Nephron progenitor cell (in vitro differentiated cells): Measurements from ENCODE around the gene PCDHB15.
A peak's percentile ranks its signal among the peaks of the same experiment; 100 is the strongest.
"Not testable (repeated sequence)": the region's sequence is repeated elsewhere in the genome, so short reads cannot be mapped to it uniquely, and the experiment has no call there.

ENCODE experiments used
- DNase-seq: peaks from one replicate; pipeline ENCODE4 v3.0.0; 2021
- H3K27ac Mint-ChIP-seq: 2 replicates; pipeline ENCODE4 v1.8.0; 2021; ENCODE audit warnings: mild to moderate bottlenecking, moderate library complexity, mixed read lengths
- H3K27me3 Mint-ChIP-seq: 2 replicates; pipeline ENCODE4 v1.8.0; 2021; ENCODE audit warnings: mild to moderate bottlenecking, low read depth, mixed read lengths; ENCODE audit not compliant: poor library complexity
- H3K36me3 Mint-ChIP-seq: 2 replicates; pipeline ENCODE4 v1.8.0; 2021; ENCODE audit warnings: low read depth, mixed read lengths
- H3K4me1 Mint-ChIP-seq: 2 replicates; pipeline ENCODE4 v1.8.0; 2021; ENCODE audit warnings: mixed read lengths
- H3K4me3 Mint-ChIP-seq: 2 replicates; pipeline ENCODE4 v1.8.0; 2021; ENCODE audit warnings: mild to moderate bottlenecking, moderate library complexity, mixed read lengths
- H3K9me3 Mint-ChIP-seq: 2 replicates; pipeline ENCODE4 v1.8.0; 2021; ENCODE audit warnings: mild to moderate bottlenecking, moderate library complexity, mixed read lengths
- TF ChIP-seq, protein P1 (sequence below): fragments of 200-600 bp; sonication (generic); IDR thresholded peaks from 2 replicates; pipeline ENCODE4 v1.5.0; 2021; ENCODE audit warnings: antibody characterized with exemption

PCDHB15 gene

DNA sequence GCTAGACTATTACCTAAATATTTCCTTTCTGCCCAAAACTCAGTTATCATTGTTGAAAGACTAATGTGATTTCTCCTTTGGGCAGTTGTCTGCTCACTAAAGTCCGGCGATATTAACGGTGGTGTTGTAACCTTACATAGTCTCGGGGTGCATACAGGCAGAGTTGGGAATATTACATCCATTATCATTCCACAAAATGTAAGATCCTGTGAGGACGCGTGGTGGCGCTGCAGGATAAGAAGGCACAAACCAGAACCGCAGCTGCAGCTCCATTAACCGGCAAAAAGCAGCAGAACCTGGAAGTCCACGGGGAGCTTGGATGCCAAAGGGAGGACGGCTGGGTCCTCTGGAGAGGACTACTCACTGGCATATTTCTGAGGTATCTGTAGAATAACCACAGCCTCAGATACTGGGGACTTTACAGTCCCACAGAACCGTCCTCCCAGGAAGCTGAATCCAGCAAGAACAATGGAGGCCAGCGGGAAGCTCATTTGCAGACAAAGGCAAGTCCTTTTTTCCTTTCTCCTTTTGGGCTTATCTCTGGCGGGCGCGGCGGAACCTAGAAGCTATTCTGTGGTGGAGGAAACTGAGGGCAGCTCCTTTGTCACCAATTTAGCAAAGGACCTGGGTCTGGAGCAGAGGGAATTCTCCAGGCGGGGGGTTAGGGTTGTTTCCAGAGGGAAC is 31.4 kb upstream of the PCDHB15 start, which contains the start of gene PCDHB13:
PCDHB13 (plus strand) TSS at position 264 of the 684 bp plus-strand sequence; CDS start at position 469, 205 bp downstream.
- H3K9me3 Mint-ChIP-seq, result peaks cover 87% of the 10 kb centered on the region
- not testable (repeated sequence) for H3K27me3 Mint-ChIP-seq
- peaks cover 73% of the 10 kb centered on the region for H3K36me3 Mint-ChIP-seq

DNA sequence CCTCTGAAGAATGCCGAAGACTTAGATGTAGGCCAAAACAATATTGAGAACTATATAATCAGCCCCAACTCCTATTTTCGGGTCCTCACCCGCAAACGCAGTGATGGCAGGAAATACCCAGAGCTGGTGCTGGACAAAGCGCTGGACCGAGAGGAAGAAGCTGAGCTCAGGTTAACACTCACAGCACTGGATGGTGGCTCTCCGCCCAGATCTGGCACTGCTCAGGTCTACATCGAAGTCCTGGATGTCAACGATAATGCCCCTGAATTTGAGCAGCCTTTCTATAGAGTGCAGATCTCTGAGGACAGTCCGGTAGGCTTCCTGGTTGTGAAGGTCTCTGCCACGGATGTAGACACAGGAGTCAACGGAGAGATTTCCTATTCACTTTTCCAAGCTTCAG is 30.6 kb upstream of the PCDHB15 start:
- not testable (repeated sequence) for DNase-seq, H3K27ac Mint-ChIP-seq, H3K4me1 Mint-ChIP-seq, H3K27me3 Mint-ChIP-seq, H3K4me3 Mint-ChIP-seq
- peaks cover 84% of the 10 kb centered on the region for H3K9me3 Mint-ChIP-seq
- peaks cover 72% of the 10 kb centered on the region for H3K36me3 Mint-ChIP-seq

More for the DNA sequence above, 31.4 kb upstream of the PCDHB15 start, which contains the start of gene PCDHB13:
- TF ChIP-seq, protein P1, sequence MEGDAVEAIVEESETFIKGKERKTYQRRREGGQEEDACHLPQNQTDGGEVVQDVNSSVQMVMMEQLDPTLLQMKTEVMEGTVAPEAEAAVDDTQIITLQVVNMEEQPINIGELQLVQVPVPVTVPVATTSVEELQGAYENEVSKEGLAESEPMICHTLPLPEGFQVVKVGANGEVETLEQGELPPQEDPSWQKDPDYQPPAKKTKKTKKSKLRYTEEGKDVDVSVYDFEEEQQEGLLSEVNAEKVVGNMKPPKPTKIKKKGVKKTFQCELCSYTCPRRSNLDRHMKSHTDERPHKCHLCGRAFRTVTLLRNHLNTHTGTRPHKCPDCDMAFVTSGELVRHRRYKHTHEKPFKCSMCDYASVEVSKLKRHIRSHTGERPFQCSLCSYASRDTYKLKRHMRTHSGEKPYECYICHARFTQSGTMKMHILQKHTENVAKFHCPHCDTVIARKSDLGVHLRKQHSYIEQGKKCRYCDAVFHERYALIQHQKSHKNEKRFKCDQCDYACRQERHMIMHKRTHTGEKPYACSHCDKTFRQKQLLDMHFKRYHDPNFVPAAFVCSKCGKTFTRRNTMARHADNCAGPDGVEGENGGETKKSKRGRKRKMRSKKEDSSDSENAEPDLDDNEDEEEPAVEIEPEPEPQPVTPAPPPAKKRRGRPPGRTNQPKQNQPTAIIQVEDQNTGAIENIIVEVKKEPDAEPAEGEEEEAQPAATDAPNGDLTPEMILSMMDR, result peak; percentile 9
- H3K4me3 Mint-ChIP-seq, result peak within 1 kb of the TSS; percentile 52
- peak; percentile 36 for DNase-seq
- H3K4me1 Mint-ChIP-seq, H3K27ac Mint-ChIP-seq: not testable (repeated sequence)

DNA sequence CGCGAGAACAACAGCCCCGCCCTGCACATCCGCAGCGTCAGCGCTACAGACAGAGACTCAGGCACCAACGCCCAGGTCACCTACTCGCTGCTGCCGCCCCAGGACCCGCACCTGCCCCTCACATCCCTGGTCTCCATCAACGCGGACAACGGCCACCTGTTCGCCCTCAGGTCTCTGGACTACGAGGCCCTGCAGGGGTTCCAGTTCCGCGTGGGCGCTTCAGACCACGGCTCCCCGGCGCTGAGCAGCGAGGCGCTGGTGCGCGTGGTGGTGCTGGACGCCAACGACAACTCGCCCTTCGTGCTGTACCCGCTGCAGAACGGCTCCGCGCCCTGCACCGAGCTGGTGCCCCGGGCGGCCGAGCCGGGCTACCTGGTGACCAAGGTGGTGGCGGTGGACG is 29.7 kb upstream of the PCDHB15 start:
- Mint-ChIP-seq H3K9me3 (peaks cover 86% of the 10 kb centered on the region), H3K36me3 (peaks cover 73% of the 10 kb centered on the region)
- H3K4me1 Mint-ChIP-seq, DNase-seq, H3K4me3 Mint-ChIP-seq, H3K27ac Mint-ChIP-seq, H3K27me3 Mint-ChIP-seq: not testable (repeated sequence)

DNA sequence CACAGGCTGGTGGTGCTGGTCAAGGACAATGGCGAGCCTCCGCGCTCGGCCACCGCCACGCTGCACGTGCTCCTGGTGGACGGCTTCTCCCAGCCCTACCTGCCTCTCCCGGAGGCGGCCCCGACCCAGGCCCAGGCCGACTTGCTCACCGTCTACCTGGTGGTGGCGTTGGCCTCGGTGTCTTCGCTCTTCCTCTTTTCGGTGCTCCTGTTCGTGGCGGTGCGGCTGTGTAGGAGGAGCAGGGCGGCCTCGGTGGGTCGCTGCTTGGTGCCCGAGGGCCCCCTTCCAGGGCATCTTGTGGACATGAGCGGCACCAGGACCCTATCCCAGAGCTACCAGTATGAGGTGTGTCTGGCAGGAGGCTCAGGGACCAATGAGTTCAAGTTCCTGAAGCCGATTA is 29.2 kb upstream of the PCDHB15 start:
- H3K4me3 Mint-ChIP-seq, H3K27me3 Mint-ChIP-seq, H3K4me1 Mint-ChIP-seq, H3K27ac Mint-ChIP-seq, DNase-seq: not testable (repeated sequence)
- Mint-ChIP-seq H3K9me3 (peaks cover 83% of the 10 kb centered on the region), H3K36me3 (peaks cover 70% of the 10 kb centered on the region)

DNA sequence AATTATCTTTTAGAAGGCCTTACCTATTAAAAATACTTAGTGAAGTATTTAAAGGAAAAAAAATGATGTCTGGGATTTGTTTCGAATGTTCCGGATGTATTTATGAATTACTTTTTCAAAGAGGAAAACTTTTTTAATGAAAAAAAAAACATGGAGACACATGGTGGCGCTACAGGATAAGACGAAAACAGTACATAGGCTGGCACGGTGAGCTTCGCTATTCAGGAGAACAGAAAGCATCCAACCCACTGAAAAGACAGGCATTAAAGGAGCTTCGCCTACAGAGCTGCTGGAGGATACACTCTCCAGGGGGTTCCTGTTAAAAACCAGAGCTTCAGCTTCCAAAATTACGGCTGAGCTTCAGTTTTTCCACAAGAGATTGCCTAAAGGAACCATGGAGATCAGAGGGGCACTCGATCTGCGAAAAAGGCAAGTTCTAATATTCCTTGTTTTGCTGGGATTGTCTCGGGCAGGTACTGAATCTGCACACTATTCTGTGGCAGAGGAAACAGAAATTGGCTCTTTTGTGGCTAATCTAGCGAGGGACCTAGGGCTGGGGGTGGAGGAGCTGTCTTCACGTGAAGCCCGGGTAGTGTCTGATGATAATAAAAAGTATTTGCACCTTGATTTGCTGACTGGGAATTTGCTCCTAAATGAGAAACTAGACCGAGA is 21.9 kb upstream of the PCDHB15 start, which contains the start of gene PCDHB14:
PCDHB14 (plus strand) TSS at position 232 of the 672 bp plus-strand sequence; CDS start at position 395, 163 bp downstream.
- Mint-ChIP-seq H3K4me1 (peaks cover 4% of the 10 kb centered on the region), H3K27ac (no peak within 1 kb of the TSS), H3K4me3 (peak within 1 kb of the TSS; percentile 75), H3K9me3 (peaks cover 73% of the 10 kb centered on the region), H3K36me3 (peaks cover 63% of the 10 kb centered on the region), H3K27me3 (peaks cover 3% of the 10 kb centered on the region)
- no peak for DNase-seq
- TF ChIP-seq, protein P1, result peak; percentile 36

DNA sequence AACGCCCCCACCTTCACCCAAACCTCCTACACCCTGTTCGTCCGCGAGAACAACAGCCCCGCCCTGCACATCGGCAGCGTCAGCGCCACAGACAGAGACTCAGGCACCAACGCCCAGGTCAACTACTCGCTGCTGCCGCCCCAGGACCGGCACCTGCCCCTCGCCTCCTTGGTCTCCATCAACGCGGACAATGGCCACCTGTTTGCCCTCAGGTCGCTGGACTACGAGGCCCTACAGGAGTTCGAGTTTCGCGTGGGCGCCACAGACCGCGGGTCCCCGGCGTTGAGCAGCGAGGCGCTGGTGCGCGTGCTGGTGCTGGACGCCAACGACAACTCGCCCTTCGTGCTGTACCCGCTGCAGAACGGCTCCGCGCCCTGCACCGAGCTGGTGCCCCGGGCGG is 20.4 kb upstream of the PCDHB15 start:
- not testable (repeated sequence) for DNase-seq, H3K27me3 Mint-ChIP-seq, H3K4me1 Mint-ChIP-seq, H3K4me3 Mint-ChIP-seq
- peaks cover 48% of the 10 kb centered on the region for H3K36me3 Mint-ChIP-seq
- H3K9me3 Mint-ChIP-seq, result peaks cover 65% of the 10 kb centered on the region
- H3K27ac Mint-ChIP-seq, result peak overlapping the region; percentile 64

DNA sequence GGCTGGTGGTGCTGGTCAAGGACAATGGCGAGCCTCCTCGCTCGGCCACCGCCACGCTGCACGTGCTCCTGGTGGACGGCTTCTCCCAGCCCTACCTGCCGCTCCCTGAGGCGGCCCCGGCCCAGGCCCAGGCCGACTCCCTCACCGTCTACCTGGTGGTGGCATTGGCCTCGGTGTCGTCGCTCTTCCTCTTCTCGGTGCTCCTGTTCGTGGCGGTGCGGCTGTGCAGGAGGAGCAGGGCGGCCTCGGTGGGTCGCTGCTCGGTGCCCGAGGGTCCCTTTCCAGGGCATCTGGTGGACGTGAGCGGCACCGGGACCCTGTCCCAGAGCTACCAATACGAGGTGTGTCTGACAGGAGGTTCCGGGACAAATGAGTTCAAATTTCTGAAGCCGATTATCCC is 19.8 kb upstream of the PCDHB15 start:
- not testable (repeated sequence) for H3K27me3 Mint-ChIP-seq, H3K4me1 Mint-ChIP-seq, DNase-seq, H3K4me3 Mint-ChIP-seq, H3K27ac Mint-ChIP-seq
- peaks cover 65% of the 10 kb centered on the region for H3K9me3 Mint-ChIP-seq
- peaks cover 44% of the 10 kb centered on the region for H3K36me3 Mint-ChIP-seq

DNA sequence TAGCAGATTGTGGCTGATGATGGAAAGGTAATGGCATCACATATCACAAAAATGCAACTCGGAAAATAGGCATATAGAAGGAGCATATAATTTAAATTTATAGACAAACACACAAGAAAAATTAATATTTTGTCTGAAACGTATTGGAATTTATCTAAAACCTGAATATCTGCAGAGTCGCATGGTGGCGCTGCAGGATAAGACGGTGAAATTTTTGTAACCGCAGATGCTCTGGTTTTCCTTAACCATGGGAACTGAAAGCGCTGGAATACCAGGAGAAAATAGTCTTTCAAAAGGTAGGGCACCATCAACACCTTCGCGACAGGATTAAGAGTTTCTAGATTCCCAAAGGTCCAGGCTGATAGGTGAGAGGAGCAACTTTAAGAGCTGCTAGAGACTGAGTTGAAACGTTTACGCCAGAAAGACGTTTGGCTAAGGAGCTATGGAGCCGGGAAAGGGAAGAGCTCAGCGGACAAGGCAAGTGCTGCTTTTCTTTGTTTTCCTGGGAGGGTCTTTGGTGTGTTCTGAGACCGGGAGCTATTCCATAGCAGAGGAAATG is 11.0 kb upstream of the PCDHB15 start:
- no peak for DNase-seq
- peaks cover 29% of the 10 kb centered on the region for H3K36me3 Mint-ChIP-seq
- TF ChIP-seq, protein P1, result no peak
- H3K9me3 Mint-ChIP-seq, result peaks cover 80% of the 10 kb centered on the region
- no peaks in the 10 kb centered on the region for H3K4me1 Mint-ChIP-seq
- no peak overlapping the region for H3K4me3 Mint-ChIP-seq
- peaks cover 2% of the 10 kb centered on the region for H3K27me3 Mint-ChIP-seq
- no peak overlapping the region for H3K27ac Mint-ChIP-seq

DNA sequence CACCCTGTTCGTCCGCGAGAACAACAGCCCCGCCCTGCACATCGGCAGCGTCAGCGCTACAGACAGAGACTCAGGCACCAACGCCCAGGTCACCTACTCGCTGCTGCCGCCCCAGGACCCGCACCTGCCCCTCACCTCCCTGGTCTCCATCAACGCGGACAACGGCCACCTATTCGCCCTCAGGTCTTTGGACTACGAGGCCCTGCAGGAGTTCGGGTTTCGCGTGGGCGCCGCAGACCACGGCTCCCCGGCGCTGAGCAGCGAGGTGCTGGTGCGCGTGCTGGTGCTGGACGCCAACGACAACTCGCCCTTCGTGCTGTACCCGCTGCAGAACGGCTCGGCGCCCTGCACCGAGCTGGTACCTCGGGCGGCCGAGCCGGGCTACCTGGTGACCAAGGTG is 9.3 kb upstream of the PCDHB15 start:
- peaks cover 86% of the 10 kb centered on the region for H3K9me3 Mint-ChIP-seq
- H3K27me3 Mint-ChIP-seq, DNase-seq, H3K4me3 Mint-ChIP-seq, H3K27ac Mint-ChIP-seq, H3K4me1 Mint-ChIP-seq: not testable (repeated sequence)
- H3K36me3 Mint-ChIP-seq, result peaks cover 46% of the 10 kb centered on the region
